Endothelial cell of umbilical vein (primary cell): ENCODE data around the gene CENATAC. TPM values are rescaled to one million over a fixed set of nuclear protein-coding genes. Genes with fewer than 3 reads are reported as not detected.

Experiments
- BruUV-seq: library from RNA; stranded (reverse); fragments of 400-500 nt; replicated peaks from 2 replicates; lab custom pipeline; 2021; lab: Mats Ljungman, UMichigan
- CTCF ChIA-PET: fragments of 300-600, 350-600 bp; sonication (Branson Sonifier 250); formaldehyde crosslinking; loops from one replicate; lab custom pipeline; 2021; ENCODE audit warnings: antibody characterized with exemption, inconsistent platforms; lab: Charles Lee
- POLR2A ChIA-PET: fragments of 300-600, 350-600 bp; sonication (Branson Sonifier 250); formaldehyde crosslinking; loops from one replicate; lab custom pipeline; 2021; ENCODE audit warnings: antibody characterized with exemption, inconsistent platforms; lab: Charles Lee
- DNase-seq: peaks from one replicate; pipeline ENCODE4 v3.0.0-alpha.2; 2011; ENCODE audit warnings: low read depth, low spot score
- FAIRE-seq: peaks from 2 replicates; lab custom pipeline; 2011; peaks lifted over from hg19 to GRCh38; lab: Jason Lieb, UNC
- H2AFZ ChIP-seq: 2 replicates; pipeline ENCODE4 v1.6.0; 2012; ENCODE audit warnings: low read depth, low read length, control low read depth, inconsistent platforms
- H3K27ac ChIP-seq: 2 replicates; pipeline ENCODE4 v1.5.1; 2011; ENCODE audit warnings: low read depth, mild to moderate bottlenecking, control low read depth, low read length, moderate library complexity; ENCODE audit not compliant: insufficient read depth
- H3K27me3 ChIP-seq, 2 experiments: 2 replicates each; pipeline versions ENCODE4 v1.6.0 to v1.6.1; 2011; ENCODE audit warnings: low read length in 2 of 2, mixed read lengths in 1 of 2; ENCODE audit not compliant: control insufficient read depth in 2 of 2, insufficient read depth in 2 of 2
- H3K36me3 ChIP-seq, 2 experiments: 2 replicates in 1 of 2; 3 replicates in 1 of 2; pipeline ENCODE4 v1.5.1; 2011; ENCODE audit warnings: low read length in 2 of 2, mild to moderate bottlenecking in 1 of 2, moderate library complexity in 1 of 2; ENCODE audit not compliant: control insufficient read depth in 2 of 2, insufficient read depth in 2 of 2; ENCODE audit errors: extremely low read depth in 1 of 2
- H3K4me1 ChIP-seq: 3 replicates; pipeline ENCODE4 v1.5.1; 2011; ENCODE audit warnings: mild to moderate bottlenecking, low read length; ENCODE audit not compliant: control insufficient read depth, insufficient read depth; ENCODE audit errors: extremely low read depth
- H3K4me2 ChIP-seq: 2 replicates; pipeline ENCODE4 v1.6.1; 2011; ENCODE audit warnings: low read length, control low read depth, mixed read lengths; ENCODE audit not compliant: insufficient read depth
- H3K4me3 ChIP-seq, 3 experiments: fragments of 200-600 bp in 1 of 3; sonication (generic), shearing (Covaris generic) in 1 of 3; replicated peaks in 1 of 3; 2 replicates each; pipeline ENCODE4 v1.5.1; 2011 to 2016; ENCODE audit warnings: control low read depth in 3 of 3, low read length in 3 of 3, mild to moderate bottlenecking in 2 of 3, inconsistent platforms in 1 of 3, low read depth in 1 of 3, moderate library complexity in 1 of 3; ENCODE audit not compliant: insufficient read depth in 1 of 3
- H3K79me2 ChIP-seq: 2 replicates; pipeline ENCODE4 v1.6.0; 2012; ENCODE audit warnings: low read length, inconsistent platforms; ENCODE audit not compliant: control insufficient read depth, insufficient read depth
- H3K9ac ChIP-seq: replicated peaks from 2 replicates; pipeline ENCODE3; 2011; ENCODE audit warnings: low read length, control low read depth; ENCODE audit not compliant: insufficient read depth; ENCODE audit errors: extremely low read depth
- H3K9me1 ChIP-seq: replicated peaks from 3 replicates; pipeline ENCODE4 v1.6.0; 2011; ENCODE audit warnings: mild to moderate bottlenecking, low read length; ENCODE audit not compliant: control insufficient read depth, insufficient read depth; ENCODE audit errors: extremely low read depth
- H3K9me3 ChIP-seq: replicated peaks from 2 replicates; pipeline ENCODE4 v1.5.1; 2012; ENCODE audit warnings: low read length, inconsistent platforms; ENCODE audit not compliant: control insufficient read depth, insufficient read depth
- H4K20me1 ChIP-seq: replicated peaks from 2 replicates; pipeline ENCODE3; 2011; ENCODE audit warnings: mild to moderate bottlenecking, low read length; ENCODE audit not compliant: control insufficient read depth, insufficient read depth; ENCODE audit errors: extremely low read depth
- EZH2 ChIP-seq: IDR thresholded peaks from 2 replicates; pipeline ENCODE4 v1.6.1; 2012; ENCODE audit warnings: borderline replicate concordance, low read depth, mild to moderate bottlenecking, moderate library complexity, low read length, inconsistent platforms; ENCODE audit not compliant: severe bottlenecking
- FOS ChIP-seq: IDR thresholded peaks from 2 replicates; pipeline ENCODE4 v1.6.1; 2011; ENCODE audit warnings: mild to moderate bottlenecking, low read length, moderate library complexity, borderline replicate concordance; ENCODE audit not compliant: insufficient read depth
- GATA2 ChIP-seq: IDR thresholded peaks from 2 replicates; pipeline ENCODE4 v1.7.0; 2011; ENCODE audit warnings: low read depth, mild to moderate bottlenecking, moderate library complexity, mixed read lengths, low read length; ENCODE audit not compliant: insufficient read length, insufficient read depth
- JUN ChIP-seq: IDR thresholded peaks from 2 replicates; pipeline ENCODE4 v1.6.1; 2011; ENCODE audit warnings: borderline replicate concordance, low read depth; ENCODE audit not compliant: insufficient read length, insufficient read depth
- MYC ChIP-seq: IDR thresholded peaks from one replicate; pipeline ENCODE4 v1.6.1; 2011; ENCODE audit warnings: mild to moderate bottlenecking, low read depth, low read length
- POLR2A ChIP-seq: IDR thresholded peaks from 2 replicates; pipeline ENCODE4 v1.6.1; 2012; ENCODE audit warnings: low read depth, mild to moderate bottlenecking, control low read depth, low read length
- POLR2AphosphoS5 ChIP-seq: IDR thresholded peaks from 2 replicates; pipeline ENCODE4 v1.6.1; 2012; ENCODE audit warnings: low read depth, mild to moderate bottlenecking, control low read depth, low read length, moderate library complexity; ENCODE audit not compliant: insufficient read depth
- dilution Hi-C: fragments of 300-500 bp; cut with MboI; formaldehyde crosslinking; loops from one replicate; pipeline ENCODE4 v1.15.0; 2019; ENCODE audit warnings: low sequenced_read_pairs; ENCODE audit not compliant: extremely low pct_ligation_motif_present
- intact Hi-C: fragments of 100-400 bp; cut with micrococcal nuclease; formaldehyde crosslinking; loops from one replicate; pipeline ENCODE4 v1.10.0; 2022
- polyA plus RNA-seq, 4 experiments: library from polyadenylated mRNA; depleted of rRNA in 3 of 4; stranded (reverse) in 3 of 4; unstranded in 1 of 4; fragments of >200 nt; gene quantifications; 2 replicates each; pipeline versions ENCODE4 v1.2.1 to v1.2.3, GENCODE V29; 2011 to 2012; ENCODE audit warnings: missing spikeins in 1 of 4
- total RNA-seq: library from RNA; stranded (reverse); gene quantifications from 2 replicates; pipeline ENCODE4 v1.2.3, GENCODE V29; 2021
- TF ChIP-seq, protein P1 (sequence below): IDR thresholded peaks from 2 replicates; pipeline ENCODE4 v1.6.1; 2011; ENCODE audit not compliant: insufficient read depth, insufficient read length
- TF ChIP-seq, protein P2 (sequence below), 2 donors: IDR thresholded peaks; 1 replicate in 1 of 2; 2 replicates in 1 of 2; pipeline ENCODE4 v1.5.1; 2011; ENCODE audit warnings: low read length in 2 of 2, mild to moderate bottlenecking in 2 of 2, moderate library complexity in 2 of 2, control low read depth in 1 of 2, inconsistent platforms in 1 of 2, low read depth in 1 of 2; ENCODE audit not compliant: insufficient read depth in 1 of 2; ENCODE audit errors: extremely low read depth in 1 of 2

CENATAC gene
- total and polyA plus RNA-seq, 2 donors (not counting 3 experiments of a cell fraction or from before 2014, with no cell fraction given), result 14.2 to 41.8 TPM

DNA sequence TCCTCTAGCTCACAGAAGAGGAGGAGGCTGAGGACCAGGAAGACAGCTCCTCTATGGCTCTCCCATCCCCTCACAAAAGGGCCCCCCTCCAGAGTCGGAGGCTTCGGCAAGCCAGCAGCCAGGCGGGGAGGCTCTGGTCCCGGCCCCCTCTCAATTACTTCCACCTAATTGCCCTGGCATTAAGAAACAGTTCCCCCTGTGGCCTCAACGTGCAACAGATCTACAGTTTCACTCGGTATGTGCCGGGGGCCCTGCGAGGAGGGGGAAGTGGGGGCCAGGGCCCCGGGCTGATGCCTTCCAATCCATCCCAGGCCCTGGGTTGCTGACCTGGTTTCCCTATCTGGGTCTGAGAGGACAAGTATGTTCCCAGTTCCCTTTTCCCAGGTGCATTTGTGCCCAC is 18.5 kb upstream of the CENATAC start:
- no peaks in the 10 kb centered on the region for H3K79me2 ChIP-seq

More for the DNA sequence above, 18.5 kb upstream of the CENATAC start:
- Histone ChIP-seq H3K27me3 (peaks cover 4 to 11% of the 10 kb centered on the region in 2 experiments), H3K4me2 (no peak overlapping the region), H3K36me3 (no peaks in the 10 kb centered on the region), H3K9ac (no peak overlapping the region), H3K27ac (no peak overlapping the region), H3K9me1 (no peaks in the 10 kb centered on the region), H3K4me1 (no peaks in the 10 kb centered on the region), H3K9me3 (no peaks in the 10 kb centered on the region), H4K20me1 (no peaks in the 10 kb centered on the region), H3K4me3 (no peak overlapping the region), H2AFZ (no peak overlapping the region)
- DNase-seq (no peak), FAIRE-seq (no peak)
- dilution Hi-C loops (no loop called here), intact Hi-C loops (no loop called here)
- ChIA-PET POLR2A (no interaction called here), CTCF (interaction anchor here (1.1 kb wide), 1 partner anchor 18 kb away, joined by 4 read pairs; the partner anchor contains the start of gene CENATAC)
- TF ChIP-seq POLR2AphosphoS5 (no peak), GATA2 (no peak), EZH2 (no peak), JUN (no peak), POLR2A (no peak), MYC (no peak), FOS (no peak)
- TF ChIP-seq, protein P1, sequence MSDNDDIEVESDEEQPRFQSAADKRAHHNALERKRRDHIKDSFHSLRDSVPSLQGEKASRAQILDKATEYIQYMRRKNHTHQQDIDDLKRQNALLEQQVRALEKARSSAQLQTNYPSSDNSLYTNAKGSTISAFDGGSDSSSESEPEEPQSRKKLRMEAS, result no peak
- TF ChIP-seq, protein P2, sequence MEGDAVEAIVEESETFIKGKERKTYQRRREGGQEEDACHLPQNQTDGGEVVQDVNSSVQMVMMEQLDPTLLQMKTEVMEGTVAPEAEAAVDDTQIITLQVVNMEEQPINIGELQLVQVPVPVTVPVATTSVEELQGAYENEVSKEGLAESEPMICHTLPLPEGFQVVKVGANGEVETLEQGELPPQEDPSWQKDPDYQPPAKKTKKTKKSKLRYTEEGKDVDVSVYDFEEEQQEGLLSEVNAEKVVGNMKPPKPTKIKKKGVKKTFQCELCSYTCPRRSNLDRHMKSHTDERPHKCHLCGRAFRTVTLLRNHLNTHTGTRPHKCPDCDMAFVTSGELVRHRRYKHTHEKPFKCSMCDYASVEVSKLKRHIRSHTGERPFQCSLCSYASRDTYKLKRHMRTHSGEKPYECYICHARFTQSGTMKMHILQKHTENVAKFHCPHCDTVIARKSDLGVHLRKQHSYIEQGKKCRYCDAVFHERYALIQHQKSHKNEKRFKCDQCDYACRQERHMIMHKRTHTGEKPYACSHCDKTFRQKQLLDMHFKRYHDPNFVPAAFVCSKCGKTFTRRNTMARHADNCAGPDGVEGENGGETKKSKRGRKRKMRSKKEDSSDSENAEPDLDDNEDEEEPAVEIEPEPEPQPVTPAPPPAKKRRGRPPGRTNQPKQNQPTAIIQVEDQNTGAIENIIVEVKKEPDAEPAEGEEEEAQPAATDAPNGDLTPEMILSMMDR (IDR thresholded peaks at IDR 0.05; ENCODE audit: extremely low read depth in 1 of 2, insufficient read depth in 1 of 2, low read depth in 1 of 2, low read length in 2 of 2), result no peak
- no TSS peak for BruUV-seq
